Prostate gland (tissue), 2 donors: ENCODE measurements around the gene NAPG. TPM values are rescaled to one million over a fixed set of nuclear protein-coding genes. Genes with fewer than 3 reads are reported as not detected.

Experiments used
- DNase-seq: peaks from one replicate; pipeline ENCODE4 v3.0.0-alpha.2; 2019; ENCODE audit warnings: low spot score
- H3K27ac ChIP-seq, 2 donors: fragments of 200-600 bp; sonication (generic); 2 replicates each; pipeline ENCODE4 v1.5.1; 2017 to 2019
- H3K27me3 ChIP-seq: fragments of 200-600 bp; sonication (generic); replicated peaks from 2 replicates; pipeline ENCODE4 v1.5.1; 2019; ENCODE audit not compliant: insufficient read depth
- H3K36me3 ChIP-seq, 2 donors: fragments of 200-600 bp; sonication (generic); 1 replicate in 1 of 2; 2 replicates in 1 of 2; pipeline versions ENCODE4 v1.5.1 to v1.8.1; 2017 to 2019
- H3K4me1 ChIP-seq: fragments of 200-600 bp; sonication (generic); replicated peaks from 2 replicates; pipeline ENCODE4 v1.5.1; 2019
- H3K4me3 ChIP-seq, 2 donors: fragments of 200-600 bp; sonication (generic); 2 replicates each; pipeline ENCODE4 v1.5.1; 2017 to 2019
- H3K9me3 ChIP-seq: fragments of 200-600 bp; sonication (generic); 2 replicates; pipeline ENCODE4 v1.5.1; 2017
- POLR2A ChIP-seq: fragments of 450-650 bp; IDR thresholded peaks from one replicate; pipeline ENCODE4 v1.6.1; 2016; ENCODE audit warnings: antibody characterized with exemption, mild to moderate bottlenecking
- POLR2AphosphoS5 ChIP-seq: sonication (generic); formaldehyde crosslinking; IDR thresholded peaks from one replicate; pipeline ENCODE4 v1.6.1; 2017; ENCODE audit warnings: antibody characterized with exemption
- WGBS: methylation state at CpG from one replicate; pipeline ENCODE4 v1.1.5; 2018; 5-methylcytosine and 5-hydroxymethylcytosine counted together
- intact Hi-C: fragments of 100-400 bp; cut with DNase I; formaldehyde crosslinking; loops from one replicate; pipeline ENCODE4 v1.14.2; 2022
- total RNA-seq, 2 donors: library from RNA; depleted of rRNA; stranded (reverse); fragments of >200 nt; gene quantifications; one replicate each; pipeline ENCODE4 v1.1.0, GENCODE V29; 2016
- TF ChIP-seq, protein P1 (sequence below), 4 experiments: fragments of 200-600 bp in 2 of 4; fragments of 450-650 bp in 2 of 4; sonication (generic) in 2 of 4; IDR thresholded peaks; 1 replicate in 3 of 4; 2 replicates in 1 of 4; pipeline ENCODE4 v1.5.1; 2016 to 2019; ENCODE audit warnings: antibody characterized with exemption in 4 of 4, mild to moderate bottlenecking in 2 of 4, moderate library complexity in 2 of 4

Gene NAPG
- total RNA-seq, 2 donors from 2014 or later: 23.2 to 47.5 TPM

DNA sequence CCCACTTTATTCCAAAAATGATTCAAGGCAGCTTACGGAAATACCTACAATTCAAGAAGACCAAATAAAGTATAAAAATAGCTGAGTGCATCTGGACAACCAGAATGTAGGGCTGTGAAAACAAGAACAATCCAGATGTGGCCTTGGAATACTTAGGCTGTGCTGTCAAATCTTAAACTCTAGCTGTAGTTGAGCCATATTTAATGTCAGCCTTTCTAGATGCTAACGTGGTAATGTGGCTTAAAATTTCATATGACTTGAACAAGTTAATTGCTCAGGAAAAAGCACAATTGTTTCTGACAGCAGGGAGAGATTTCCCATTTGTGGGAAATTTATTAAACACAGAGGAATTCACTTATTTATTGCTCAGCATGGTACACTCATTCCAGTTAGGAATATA, 14.6 kb upstream of the NAPG start:
- intact Hi-C loops: no loop called here
- 78% methylated on average over 2 of the region's 2 CpGs for WGBS
- H3K9me3 ChIP-seq: no peaks in the 10 kb centered on the region

DNA sequence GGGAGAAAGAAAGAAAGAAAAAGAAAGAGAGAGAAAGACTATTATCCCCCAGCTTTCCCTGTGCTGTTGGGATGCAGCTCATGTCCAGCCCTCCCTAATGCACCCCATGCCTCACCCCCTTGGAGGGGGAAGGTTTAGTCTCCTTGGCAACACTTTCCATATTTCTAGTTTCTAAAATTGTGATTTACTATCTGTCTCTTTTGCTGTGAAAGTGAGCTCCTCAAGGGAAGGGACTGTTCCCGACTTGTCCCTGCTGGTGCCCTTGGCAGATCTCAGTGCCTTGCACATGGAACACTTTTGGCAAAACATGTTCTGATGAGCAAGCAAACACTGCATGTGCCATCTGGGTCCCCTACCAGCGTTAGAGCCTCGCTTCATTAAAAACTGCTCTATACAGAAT, 11.7 kb upstream of the NAPG start:
- peak; percentile 49 for DNase-seq
- TF ChIP-seq POLR2AphosphoS5: peak; percentile 84
- TF ChIP-seq, protein P1, sequence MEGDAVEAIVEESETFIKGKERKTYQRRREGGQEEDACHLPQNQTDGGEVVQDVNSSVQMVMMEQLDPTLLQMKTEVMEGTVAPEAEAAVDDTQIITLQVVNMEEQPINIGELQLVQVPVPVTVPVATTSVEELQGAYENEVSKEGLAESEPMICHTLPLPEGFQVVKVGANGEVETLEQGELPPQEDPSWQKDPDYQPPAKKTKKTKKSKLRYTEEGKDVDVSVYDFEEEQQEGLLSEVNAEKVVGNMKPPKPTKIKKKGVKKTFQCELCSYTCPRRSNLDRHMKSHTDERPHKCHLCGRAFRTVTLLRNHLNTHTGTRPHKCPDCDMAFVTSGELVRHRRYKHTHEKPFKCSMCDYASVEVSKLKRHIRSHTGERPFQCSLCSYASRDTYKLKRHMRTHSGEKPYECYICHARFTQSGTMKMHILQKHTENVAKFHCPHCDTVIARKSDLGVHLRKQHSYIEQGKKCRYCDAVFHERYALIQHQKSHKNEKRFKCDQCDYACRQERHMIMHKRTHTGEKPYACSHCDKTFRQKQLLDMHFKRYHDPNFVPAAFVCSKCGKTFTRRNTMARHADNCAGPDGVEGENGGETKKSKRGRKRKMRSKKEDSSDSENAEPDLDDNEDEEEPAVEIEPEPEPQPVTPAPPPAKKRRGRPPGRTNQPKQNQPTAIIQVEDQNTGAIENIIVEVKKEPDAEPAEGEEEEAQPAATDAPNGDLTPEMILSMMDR (IDR thresholded peaks at IDR 0.05): no peak
- TF ChIP-seq POLR2A: no peak
- intact Hi-C loops: no loop called here
- no peaks in the 10 kb centered on the region for H3K27me3 ChIP-seq
- WGBS: 11% methylated on average over 3 of the region's 3 CpGs
- H3K4me3 ChIP-seq: no peak overlapping the region
- H3K4me1 ChIP-seq: peaks cover 8% of the 10 kb centered on the region
- H3K27ac ChIP-seq: peak overlapping the region; percentile 57 to 58
- H3K9me3 ChIP-seq: no peaks in the 10 kb centered on the region
- no peaks in the 10 kb centered on the region for H3K36me3 ChIP-seq

More for the DNA sequence above, 14.6 kb upstream of the NAPG start:
- no peak for DNase-seq
- Histone ChIP-seq H3K27ac (no peak overlapping the region), H3K4me3 (no peak overlapping the region), H3K4me1 (peaks cover 5% of the 10 kb centered on the region), H3K27me3 (no peaks in the 10 kb centered on the region), H3K36me3 (no peaks in the 10 kb centered on the region)
- TF ChIP-seq POLR2A: no peak
- TF ChIP-seq POLR2AphosphoS5: no peak
- TF ChIP-seq, protein P1 (IDR thresholded peaks at IDR 0.05): no peak

DNA sequence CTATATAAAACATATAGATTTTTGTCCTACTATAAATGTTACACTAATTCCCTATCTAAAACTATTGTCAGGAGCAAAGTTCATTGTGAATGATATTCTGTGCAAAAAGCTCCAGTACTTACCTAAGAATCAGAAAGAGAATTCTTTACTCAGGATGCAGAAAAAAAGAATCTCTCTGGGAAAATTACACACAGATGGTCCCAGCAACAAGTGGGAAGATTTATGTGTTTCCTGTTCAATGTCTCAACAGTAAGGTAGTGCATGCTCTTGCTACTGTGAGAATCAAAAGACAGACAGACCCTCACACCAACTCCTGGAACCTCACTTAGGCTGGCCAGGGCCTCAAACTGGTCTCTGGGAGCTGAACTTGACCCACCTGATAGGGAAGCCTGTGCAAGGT, 11.2 kb upstream of the NAPG start:
- TF ChIP-seq POLR2A (no peak), POLR2AphosphoS5 (no peak)
- TF ChIP-seq, protein P1 (IDR thresholded peaks at IDR 0.05): no peak
- intact Hi-C loops: no loop called here
- DNase-seq: no peak
- H3K27ac ChIP-seq: peak overlapping the region; percentile 57 to 58
- no peaks in the 10 kb centered on the region for H3K36me3 ChIP-seq
- H3K4me3 ChIP-seq: no peak overlapping the region
- no peaks in the 10 kb centered on the region for H3K27me3 ChIP-seq
- H3K4me1 ChIP-seq: peaks cover 8% of the 10 kb centered on the region
- H3K9me3 ChIP-seq: no peaks in the 10 kb centered on the region

DNA sequence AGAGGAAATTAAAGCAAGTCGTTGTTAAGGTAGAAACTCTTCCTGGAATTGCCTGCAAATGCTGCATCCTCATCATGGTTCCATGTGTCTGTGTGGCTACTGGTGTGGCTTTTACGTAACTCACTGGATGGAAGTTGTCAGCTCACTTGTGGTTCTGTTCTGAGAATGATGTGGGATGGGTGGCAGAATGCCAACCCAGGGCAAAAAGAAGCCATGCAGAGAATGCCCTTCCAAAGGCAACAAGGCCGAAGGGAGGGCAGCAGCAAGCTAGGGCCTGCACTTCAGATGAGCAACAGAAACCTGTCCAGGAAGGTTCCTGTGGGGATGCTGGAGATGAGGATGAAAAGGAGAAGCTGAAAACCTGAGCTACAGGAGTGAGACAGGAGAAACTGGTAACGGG, 10.4 kb upstream of the NAPG start:
- 47% methylated on average over 4 of the region's 4 CpGs for WGBS
- H3K27me3 ChIP-seq: no peaks in the 10 kb centered on the region
- peaks cover 8% of the 10 kb centered on the region for H3K4me1 ChIP-seq

DNA sequence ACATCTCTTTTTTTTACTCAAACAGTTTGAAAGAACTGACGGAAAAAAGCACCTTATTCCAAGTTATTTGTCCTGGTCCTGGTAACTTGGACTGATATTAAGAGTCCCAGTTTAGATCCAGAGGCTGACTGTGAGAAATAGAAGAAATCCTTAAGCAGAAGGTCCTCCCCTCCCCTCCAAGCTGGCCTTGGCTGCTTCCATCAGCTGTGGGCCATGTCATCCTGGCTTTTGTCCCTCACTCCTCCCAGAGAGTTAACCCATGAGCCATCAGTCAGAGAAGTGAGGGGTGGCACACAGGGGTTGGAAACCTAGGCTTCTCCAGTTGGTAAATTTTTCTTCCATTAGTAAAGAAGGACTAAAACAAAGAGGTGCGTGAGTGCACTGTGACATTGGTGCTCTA, 9.7 kb upstream of the NAPG start:
- H3K27me3 ChIP-seq: no peaks in the 10 kb centered on the region
- TF ChIP-seq POLR2AphosphoS5 (no peak), POLR2A (no peak)
- TF ChIP-seq, protein P1 (IDR thresholded peaks at IDR 0.05): no peak
- DNase-seq: no peak
- intact Hi-C loops: loop anchor here (5.0 kb wide), 2 partner anchors 59 to 474 kb away; no protein-coding TSS in a partner anchor
- no peaks in the 10 kb centered on the region for H3K9me3 ChIP-seq
- WGBS: 80% methylated on average over 2 of the region's 2 CpGs
- H3K4me3 ChIP-seq: no peak overlapping the region
- H3K4me1 ChIP-seq: peaks cover 8% of the 10 kb centered on the region
- no peaks in the 10 kb centered on the region for H3K36me3 ChIP-seq
- peak overlapping the region; percentile 3 to 29 for H3K27ac ChIP-seq

More for the DNA sequence above, 10.4 kb upstream of the NAPG start:
- Histone ChIP-seq H3K27ac (peak overlapping the region; percentile 3 to 54), H3K4me3 (no peak overlapping the region), H3K9me3 (no peaks in the 10 kb centered on the region), H3K36me3 (no peaks in the 10 kb centered on the region)
- intact Hi-C loops: loop anchor here (5.0 kb wide), 2 partner anchors 58 to 473 kb away; no protein-coding TSS in a partner anchor
- TF ChIP-seq POLR2AphosphoS5 (no peak), POLR2A (no peak)
- TF ChIP-seq, protein P1 (IDR thresholded peaks at IDR 0.05): no peak
- DNase-seq: no peak
